ENCODE measurements around the gene IRF1. TPM values are rescaled to one million over a fixed set of nuclear protein-coding genes. Genes with fewer than 3 reads are reported as not detected.

The IRF1 gene
- total RNA-seq, 2 experiments from 2014 or later, result 1,212 to 1,234 TPM

DNA sequence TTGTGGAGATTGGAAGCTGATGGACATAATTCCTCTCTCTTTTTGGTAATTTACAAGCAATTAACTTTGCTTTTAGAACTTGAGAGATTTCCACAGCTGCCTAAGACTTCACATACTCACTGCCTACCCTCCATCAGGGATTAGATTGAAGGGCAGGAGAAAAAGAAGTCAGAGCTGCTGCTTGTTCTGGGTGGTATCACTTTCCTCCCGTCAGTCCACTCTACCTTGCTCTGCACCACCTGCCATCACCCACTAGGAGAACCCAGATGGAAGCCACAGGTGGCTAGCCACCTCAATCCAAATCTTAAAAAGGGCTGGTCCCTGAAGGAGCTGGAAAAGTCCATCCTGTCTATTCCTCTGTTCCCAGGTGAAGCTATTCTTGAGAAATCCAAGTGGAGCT lies 10.5 kb downstream of the IRF1 start:
- peak overlapping the region; percentile 67 for H3K4me3 Mint-ChIP-seq
- TF ChIP-seq, protein P1, sequence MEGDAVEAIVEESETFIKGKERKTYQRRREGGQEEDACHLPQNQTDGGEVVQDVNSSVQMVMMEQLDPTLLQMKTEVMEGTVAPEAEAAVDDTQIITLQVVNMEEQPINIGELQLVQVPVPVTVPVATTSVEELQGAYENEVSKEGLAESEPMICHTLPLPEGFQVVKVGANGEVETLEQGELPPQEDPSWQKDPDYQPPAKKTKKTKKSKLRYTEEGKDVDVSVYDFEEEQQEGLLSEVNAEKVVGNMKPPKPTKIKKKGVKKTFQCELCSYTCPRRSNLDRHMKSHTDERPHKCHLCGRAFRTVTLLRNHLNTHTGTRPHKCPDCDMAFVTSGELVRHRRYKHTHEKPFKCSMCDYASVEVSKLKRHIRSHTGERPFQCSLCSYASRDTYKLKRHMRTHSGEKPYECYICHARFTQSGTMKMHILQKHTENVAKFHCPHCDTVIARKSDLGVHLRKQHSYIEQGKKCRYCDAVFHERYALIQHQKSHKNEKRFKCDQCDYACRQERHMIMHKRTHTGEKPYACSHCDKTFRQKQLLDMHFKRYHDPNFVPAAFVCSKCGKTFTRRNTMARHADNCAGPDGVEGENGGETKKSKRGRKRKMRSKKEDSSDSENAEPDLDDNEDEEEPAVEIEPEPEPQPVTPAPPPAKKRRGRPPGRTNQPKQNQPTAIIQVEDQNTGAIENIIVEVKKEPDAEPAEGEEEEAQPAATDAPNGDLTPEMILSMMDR (IDR thresholded peaks at IDR 0.05), result no peak
- ChIA-PET CTCF (interaction anchor here (0.7 to 4.0 kb wide), 8 partner anchors 10 to 93 kb away, joined by 3 to 20 read pairs (median 5); partner anchors contain the start of gene IRF1), POLR2A (interaction anchor here (0.6 to 25.5 kb wide), 16 partner anchors 9 to 257 kb away, joined by 3 to 1045 read pairs (median 32); partner anchors contain the start of genes IRF1 and KIF3A)
- H3K4me1 Mint-ChIP-seq (ENCODE audit: low read depth), result peaks cover 84% of the 10 kb centered on the region
- peak overlapping the region; percentile 97 for H3K27ac Mint-ChIP-seq
- Histone ChIP-seq H3K4me1 (ENCODE audit: insufficient read depth, low read length) (peaks cover 89% of the 10 kb centered on the region), H3K36me3 (ENCODE audit: insufficient read depth, low read length) (peaks cover 33% of the 10 kb centered on the region), H3K27me3 (ENCODE audit: control insufficient read depth in 1 of 2, insufficient read depth in 2 of 2, low read length in 2 of 2) (no peaks in the 10 kb centered on the region), H3K4me3 (ENCODE audit: low read length) (no peak overlapping the region), H3K9me3 (ENCODE audit: control insufficient read depth in 1 of 2, insufficient read depth in 1 of 2, low read length in 2 of 2) (no peaks in the 10 kb centered on the region), H3K27ac (ENCODE audit: low read depth in 1 of 2, low read length in 2 of 2) (peak overlapping the region in 1 of 2 donors; percentile 60)
- peaks cover 97% of the 10 kb centered on the region for H3K36me3 Mint-ChIP-seq (ENCODE audit: low read depth)
- H3K9me3 Mint-ChIP-seq, result no peaks in the 10 kb centered on the region
- peaks cover 24% of the 10 kb centered on the region for H3K27me3 Mint-ChIP-seq
- intact Hi-C loops (cut with DNase I, micrococcal nuclease), result no loop called here
- peak; percentile 8 for ATAC-seq (ENCODE audit: poor library complexity)
- peak in 5 of 14 experiments; percentile 5 to 57 (median 46) for DNase-seq

DNA sequence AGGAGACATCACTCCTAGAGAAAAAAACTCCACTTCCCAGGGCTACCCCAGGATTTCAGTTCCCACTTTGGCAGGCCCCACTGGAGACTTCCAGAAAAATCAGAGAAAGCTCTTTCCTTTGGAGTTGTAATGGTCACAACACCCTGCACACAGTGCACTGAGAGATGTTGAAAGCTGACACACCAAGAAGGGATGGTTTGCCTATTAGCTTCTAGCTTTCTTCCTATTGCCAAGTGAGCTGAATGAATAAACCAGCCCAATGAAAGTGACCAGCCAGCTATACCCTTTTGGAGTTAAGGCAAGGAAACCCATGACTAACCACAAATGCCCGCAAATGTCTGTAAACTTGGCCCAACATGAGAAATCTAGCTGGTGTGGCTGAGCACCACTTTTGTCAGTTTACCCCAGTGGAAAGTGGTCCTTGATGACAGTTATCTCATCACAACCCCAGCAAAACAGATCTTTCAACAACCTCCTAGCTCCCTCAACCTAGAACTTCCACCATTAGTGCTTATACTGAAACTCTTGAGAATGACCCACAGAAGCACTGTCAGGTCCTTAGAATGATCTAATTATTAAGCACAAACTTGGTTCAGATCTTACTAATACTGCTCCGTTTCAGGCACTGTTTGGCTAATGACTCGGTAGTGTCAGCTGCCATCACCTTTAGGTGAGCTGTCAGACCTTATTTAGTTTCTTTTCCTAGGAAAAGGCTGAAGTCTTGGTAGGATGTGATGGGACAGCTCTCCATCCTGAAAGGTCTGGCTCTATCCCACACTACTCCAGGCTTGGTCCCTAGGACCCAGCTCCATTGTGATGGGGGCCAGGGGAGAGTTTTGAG lies 11.2 kb downstream of the IRF1 start:
- H3K4me3 Mint-ChIP-seq, result peak overlapping the region; percentile 67
- peaks cover 24% of the 10 kb centered on the region for H3K27me3 Mint-ChIP-seq
- H3K27ac ChIP-seq (ENCODE audit: low read depth in 1 of 2, low read length in 2 of 2), result peak overlapping the region; percentile 1 to 60
- peak overlapping the region; percentile 97 for H3K27ac Mint-ChIP-seq
- no peaks in the 10 kb centered on the region for H3K9me3 ChIP-seq (ENCODE audit: control insufficient read depth in 1 of 2, insufficient read depth in 1 of 2, low read length in 2 of 2)
- no peaks in the 10 kb centered on the region for H3K9me3 Mint-ChIP-seq
- H3K4me1 ChIP-seq (ENCODE audit: insufficient read depth, low read length), result peaks cover 89% of the 10 kb centered on the region
- CTCF ChIA-PET, result interaction anchor here (0.7 to 4.0 kb wide), 6 partner anchors 11 to 93 kb away, joined by 3 to 20 read pairs (median 6); partner anchors contain the start of gene IRF1
- TF ChIP-seq, protein P1 (IDR thresholded peaks at IDR 0.05), result no peak
- no peaks in the 10 kb centered on the region for H3K27me3 ChIP-seq (ENCODE audit: control insufficient read depth in 1 of 2, insufficient read depth in 2 of 2, low read length in 2 of 2)
- ATAC-seq (ENCODE audit: poor library complexity), result no peak
- POLR2A ChIA-PET, result interaction anchor here (0.6 to 25.5 kb wide), 20 partner anchors 8 to 110 kb away, joined by 3 to 1045 read pairs (median 18); partner anchors contain the start of genes IRF1, RAD50 and SLC22A5
- peaks cover 97% of the 10 kb centered on the region for H3K36me3 Mint-ChIP-seq (ENCODE audit: low read depth)
- H3K36me3 ChIP-seq (ENCODE audit: insufficient read depth, low read length), result peaks cover 26% of the 10 kb centered on the region
- H3K4me3 ChIP-seq (ENCODE audit: low read length), result no peak overlapping the region
- intact Hi-C loops (cut with DNase I, micrococcal nuclease), result no loop called here
- peaks cover 86% of the 10 kb centered on the region for H3K4me1 Mint-ChIP-seq (ENCODE audit: low read depth)
- peak in 2 of 14 experiments; percentile 2 to 40 for DNase-seq

DNA sequence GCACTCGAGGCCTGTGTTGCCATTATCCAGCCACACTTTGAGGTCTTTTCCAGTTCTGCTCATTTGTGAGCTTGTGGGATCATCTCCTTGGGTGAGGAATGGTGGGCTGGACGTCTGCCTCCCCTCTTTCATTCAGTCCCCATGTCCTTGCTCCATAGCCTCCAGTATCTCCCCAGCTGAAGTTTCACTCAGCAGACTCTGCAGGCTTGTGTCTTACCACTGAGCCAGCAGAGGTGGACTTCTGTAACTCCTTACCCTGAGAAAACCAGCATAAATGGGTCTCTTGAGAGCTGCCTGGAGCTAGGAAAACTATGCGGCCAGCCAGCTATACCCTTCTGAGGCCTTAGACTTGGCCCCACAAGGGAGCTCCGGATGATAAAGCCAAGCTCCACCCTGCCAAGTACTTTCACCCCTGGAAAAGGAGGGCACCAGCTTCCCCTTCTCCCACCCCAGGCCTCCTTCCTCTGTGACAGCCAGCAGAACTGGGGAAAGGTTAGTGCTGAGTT lies 12.2 kb downstream of the IRF1 start:
- intact Hi-C loops (cut with DNase I, micrococcal nuclease), result no loop called here
- no peaks in the 10 kb centered on the region for H3K9me3 Mint-ChIP-seq

More for the DNA sequence above, 12.2 kb downstream of the IRF1 start:
- peaks cover 87% of the 10 kb centered on the region for H3K4me1 Mint-ChIP-seq (ENCODE audit: low read depth)
- no peak overlapping the region for H3K4me3 ChIP-seq (ENCODE audit: low read length)
- ATAC-seq (ENCODE audit: poor library complexity), result peak; percentile 5
- peaks cover 89% of the 10 kb centered on the region for H3K4me1 ChIP-seq (ENCODE audit: insufficient read depth, low read length)
- DNase-seq, result peak in 1 of 14 experiments; percentile 33
- H3K27me3 ChIP-seq (ENCODE audit: control insufficient read depth in 1 of 2, insufficient read depth in 2 of 2, low read length in 2 of 2), result no peaks in the 10 kb centered on the region
- H3K4me3 Mint-ChIP-seq, result peak overlapping the region; percentile 67
- CTCF ChIA-PET, result interaction anchor here (0.9 to 4.0 kb wide), 5 partner anchors 14 to 92 kb away, joined by 3 to 20 read pairs (median 5); no protein-coding TSS in a partner anchor
- H3K36me3 ChIP-seq (ENCODE audit: insufficient read depth, low read length), result peaks cover 17% of the 10 kb centered on the region
- no peaks in the 10 kb centered on the region for H3K9me3 ChIP-seq (ENCODE audit: control insufficient read depth in 1 of 2, insufficient read depth in 1 of 2, low read length in 2 of 2)
- POLR2A ChIA-PET, result interaction anchor here (0.5 to 25.5 kb wide), 19 partner anchors 7 to 379 kb away, joined by 3 to 1045 read pairs (median 25); partner anchors contain the start of genes IRF1 and RAD50
- TF ChIP-seq, protein P1 (IDR thresholded peaks at IDR 0.05), result no peak
- H3K27me3 Mint-ChIP-seq, result peaks cover 24% of the 10 kb centered on the region
- peak overlapping the region; percentile 27 to 60 for H3K27ac ChIP-seq (ENCODE audit: low read depth in 1 of 2, low read length in 2 of 2)
- H3K27ac Mint-ChIP-seq, result peak overlapping the region; percentile 97
- peaks cover 90% of the 10 kb centered on the region for H3K36me3 Mint-ChIP-seq (ENCODE audit: low read depth)

Data from CD4-positive, alpha-beta T cell (primary cell).